ENCODE measurements around the gene IGF1R. TPM values are rescaled to one million over a fixed set of nuclear protein-coding genes. Genes with fewer than 3 reads are reported as not detected.

The IGF1R gene
- total RNA-seq, 1 experiment from 2014 or later: 125 TPM

- TF ChIP-seq ARID4B (CRISPR knock-in tag; IDR thresholded peaks at IDR 0.05; ENCODE audit: borderline replicate concordance): no peak
- no peak for TF ChIP-seq STAT6 (CRISPR knock-in tag; conservative IDR thresholded peaks at IDR 0.05; ENCODE audit: low read depth)
- no peak for TF ChIP-seq PRRX2 (CRISPR knock-in tag; IDR thresholded peaks at IDR 0.05)
- TF ChIP-seq HMGA2 (CRISPR knock-in tag; IDR thresholded peaks at IDR 0.05): no peak
- TF ChIP-seq FOXP1 (CRISPR knock-in tag; IDR thresholded peaks at IDR 0.05; ENCODE audit: borderline replicate concordance): no peak
- TF ChIP-seq, protein P1, sequence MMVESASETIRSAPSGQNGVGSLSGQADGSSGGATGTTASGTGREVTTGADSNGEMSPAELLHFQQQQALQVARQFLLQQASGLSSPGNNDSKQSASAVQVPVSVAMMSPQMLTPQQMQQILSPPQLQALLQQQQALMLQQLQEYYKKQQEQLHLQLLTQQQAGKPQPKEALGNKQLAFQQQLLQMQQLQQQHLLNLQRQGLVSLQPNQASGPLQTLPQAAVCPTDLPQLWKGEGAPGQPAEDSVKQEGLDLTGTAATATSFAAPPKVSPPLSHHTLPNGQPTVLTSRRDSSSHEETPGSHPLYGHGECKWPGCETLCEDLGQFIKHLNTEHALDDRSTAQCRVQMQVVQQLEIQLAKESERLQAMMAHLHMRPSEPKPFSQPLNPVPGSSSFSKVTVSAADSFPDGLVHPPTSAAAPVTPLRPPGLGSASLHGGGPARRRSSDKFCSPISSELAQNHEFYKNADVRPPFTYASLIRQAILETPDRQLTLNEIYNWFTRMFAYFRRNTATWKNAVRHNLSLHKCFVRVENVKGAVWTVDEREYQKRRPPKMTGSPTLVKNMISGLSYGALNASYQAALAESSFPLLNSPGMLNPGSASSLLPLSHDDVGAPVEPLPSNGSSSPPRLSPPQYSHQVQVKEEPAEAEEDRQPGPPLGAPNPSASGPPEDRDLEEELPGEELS (CRISPR knock-in tag; IDR thresholded peaks at IDR 0.05): no peak
- no peak for TF ChIP-seq TEAD4 (CRISPR knock-in tag; IDR thresholded peaks at IDR 0.05)
- no peak for TF ChIP-seq CREM (CRISPR knock-in tag; IDR thresholded peaks at IDR 0.05)
- TF ChIP-seq, protein P2, sequence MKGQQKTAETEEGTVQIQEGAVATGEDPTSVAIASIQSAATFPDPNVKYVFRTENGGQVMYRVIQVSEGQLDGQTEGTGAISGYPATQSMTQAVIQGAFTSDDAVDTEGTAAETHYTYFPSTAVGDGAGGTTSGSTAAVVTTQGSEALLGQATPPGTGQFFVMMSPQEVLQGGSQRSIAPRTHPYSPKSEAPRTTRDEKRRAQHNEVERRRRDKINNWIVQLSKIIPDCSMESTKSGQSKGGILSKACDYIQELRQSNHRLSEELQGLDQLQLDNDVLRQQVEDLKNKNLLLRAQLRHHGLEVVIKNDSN (CRISPR knock-in tag; IDR thresholded peaks at IDR 0.05): no peak
- TF ChIP-seq USF2 (CRISPR knock-in tag; IDR thresholded peaks at IDR 0.05): no peak
- TF ChIP-seq ZNF281 (CRISPR knock-in tag; IDR thresholded peaks at IDR 0.05): no peak
Observed at GRCh38 chr15:98612490-98613110, 35.7 kb upstream of the IGF1R start (continued).

DNA sequence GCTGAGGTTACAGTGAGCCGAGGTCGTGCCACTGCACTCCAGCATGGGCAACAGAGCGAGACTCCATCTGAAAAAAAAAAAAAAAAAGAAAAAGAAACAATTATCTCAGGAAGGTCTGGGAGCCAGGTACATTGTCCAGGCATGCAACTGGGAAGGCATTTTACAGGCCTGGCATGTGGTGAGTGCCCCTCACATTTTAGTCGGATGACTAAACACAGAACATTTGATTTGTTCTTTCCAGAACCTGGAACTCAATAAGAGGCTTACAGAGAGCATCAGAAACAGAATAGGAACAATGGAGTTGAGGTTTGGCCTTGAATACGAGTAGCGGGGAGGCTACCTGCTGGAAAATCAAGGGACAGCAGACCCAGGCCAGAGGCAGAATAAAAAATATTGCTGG is 33.7 kb upstream of the IGF1R start:
- no peak overlapping the region for H3K4me3 Mint-ChIP-seq
- H3K9me3 Mint-ChIP-seq: no peaks in the 10 kb centered on the region
- POLR2A ChIA-PET: no interaction called here
- H3K27me3 Mint-ChIP-seq (ENCODE audit: low read depth): no peaks in the 10 kb centered on the region
- CTCF ChIA-PET: interaction anchor here (1.1 kb wide), 1 partner anchor 91 kb away, joined by 3 read pairs; no protein-coding TSS in a partner anchor
- peaks cover 7% of the 10 kb centered on the region for H3K4me1 Mint-ChIP-seq
- H3K36me3 Mint-ChIP-seq: no peaks in the 10 kb centered on the region
- H3K27ac Mint-ChIP-seq: no peak overlapping the region
- DNase-seq (ENCODE audit: low spot score) (no peak), ATAC-seq (no peak)
- TF ChIP-seq ZNF138 (CRISPR knock-in tag; conservative IDR thresholded peaks at IDR 0.05) (no peak), RELA (CRISPR knock-in tag; IDR thresholded peaks at IDR 0.05; ENCODE audit: borderline replicate concordance) (no peak), E2F4 (CRISPR knock-in tag; IDR thresholded peaks at IDR 0.05; ENCODE audit: borderline replicate concordance, low read depth) (no peak), SOX15 (CRISPR knock-in tag; IDR thresholded peaks at IDR 0.05) (no peak), SMAD3 (CRISPR knock-in tag; IDR thresholded peaks at IDR 0.05; ENCODE audit: borderline replicate concordance) (no peak), ATF6 (CRISPR knock-in tag; IDR thresholded peaks at IDR 0.05) (no peak)

Data from WTC11 (cell line).